GM13977 (cell line): ENCODE data around the gene CEP162.

Experiments
- DNase-seq: peaks from one replicate; pipeline ENCODE4 v3.0.0; 2012; ENCODE audit warnings: low spot score
- CTCF ChIP-seq: IDR thresholded peaks from 2 replicates; pipeline ENCODE4 v1.5.1; 2012; ENCODE audit warnings: mild to moderate bottlenecking, control low read depth; ENCODE audit not compliant: insufficient read depth; ENCODE audit errors: extremely low read depth, missing control alignments
- in situ Hi-C: fragments of 300-500 bp; cut with MboI; formaldehyde crosslinking; loops from one replicate; pipeline ENCODE4 v1.12.0; 2022; ENCODE audit warnings: low sequenced_read_pairs, low pct_unique_long_range_greater_than_20kb, mixed read lengths, inconsistent platforms; ENCODE audit not compliant: unreplicated experiment

Gene CEP162

GRCh38 chr6:84227434-84228197, at the start of gene CEP162:
CEP162 (minus strand) TSS chr6:84227643; CDS start chr6:84226393, 1,250 bp downstream.
- peak; percentile 76 for DNase-seq
- peak; percentile 59 for TF ChIP-seq CTCF
- in situ Hi-C loops: loop anchor here (10.0 kb wide), 1 partner anchor 343 kb away; no protein-coding TSS in a partner anchor

GRCh38 chr6:84274856-84275255, 47.4 kb upstream of the CEP162 start:
- in situ Hi-C loops: loop anchor here (25.0 kb wide), 1 partner anchor 137 kb away; no protein-coding TSS in a partner anchor
- DNase-seq: no peak
- TF ChIP-seq CTCF: no peak

GRCh38 chr6:84273048-84273809, 45.8 kb upstream of the CEP162 start:
- in situ Hi-C loops: loop anchor here (25.0 kb wide), 1 partner anchor 139 kb away; no protein-coding TSS in a partner anchor
- DNase-seq: no peak
- TF ChIP-seq CTCF: no peak

- no peak for DNase-seq
- in situ Hi-C loops: loop anchor here (25.0 kb wide), 1 partner anchor 140 kb away; no protein-coding TSS in a partner anchor
- TF ChIP-seq CTCF: no peak
These were observed 44.9 kb upstream of the CEP162 start for GRCh38 chr6:84272298-84272697.

- no peak for TF ChIP-seq CTCF
These were observed 43.7 kb upstream of the CEP162 start for GRCh38 chr6:84271061-84271716.

More at GRCh38 chr6:84271061-84271716, 43.7 kb upstream of the CEP162 start:
- no peak for DNase-seq
- in situ Hi-C loops: loop anchor here (25.0 kb wide), 1 partner anchor 141 kb away; no protein-coding TSS in a partner anchor
